GM12873 (cell line): ENCODE data around the gene HSD17B2.

Source experiments
- TF ChIP-seq, protein P1 (sequence below): IDR thresholded peaks from 2 replicates; pipeline ENCODE4 v1.5.1; 2012; ENCODE audit warnings: low read depth, mild to moderate bottlenecking, moderate library complexity, low read length, control low read depth; ENCODE audit not compliant: insufficient read depth; ENCODE audit errors: missing control alignments

HSD17B2 gene

DNA sequence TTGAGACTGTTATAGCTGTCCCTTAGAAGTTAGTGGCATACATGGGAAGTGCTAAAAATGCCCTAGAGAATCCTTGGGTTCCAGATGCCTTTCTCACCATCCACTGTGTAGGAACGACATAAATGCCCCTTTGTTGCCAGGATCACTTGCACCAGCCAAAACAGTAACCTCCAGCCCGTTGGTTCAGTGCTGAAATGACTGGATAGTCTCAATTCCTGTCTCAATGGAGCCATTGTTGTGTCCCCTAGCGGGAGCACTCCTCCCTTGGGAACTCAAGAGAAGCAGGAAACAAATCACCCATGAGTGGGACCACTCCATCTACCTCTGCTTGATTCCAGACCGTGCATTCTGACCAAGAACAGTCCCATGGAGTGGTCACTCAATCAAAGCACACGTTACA is 111.9 kb downstream of the HSD17B2 start:
- TF ChIP-seq, protein P1, sequence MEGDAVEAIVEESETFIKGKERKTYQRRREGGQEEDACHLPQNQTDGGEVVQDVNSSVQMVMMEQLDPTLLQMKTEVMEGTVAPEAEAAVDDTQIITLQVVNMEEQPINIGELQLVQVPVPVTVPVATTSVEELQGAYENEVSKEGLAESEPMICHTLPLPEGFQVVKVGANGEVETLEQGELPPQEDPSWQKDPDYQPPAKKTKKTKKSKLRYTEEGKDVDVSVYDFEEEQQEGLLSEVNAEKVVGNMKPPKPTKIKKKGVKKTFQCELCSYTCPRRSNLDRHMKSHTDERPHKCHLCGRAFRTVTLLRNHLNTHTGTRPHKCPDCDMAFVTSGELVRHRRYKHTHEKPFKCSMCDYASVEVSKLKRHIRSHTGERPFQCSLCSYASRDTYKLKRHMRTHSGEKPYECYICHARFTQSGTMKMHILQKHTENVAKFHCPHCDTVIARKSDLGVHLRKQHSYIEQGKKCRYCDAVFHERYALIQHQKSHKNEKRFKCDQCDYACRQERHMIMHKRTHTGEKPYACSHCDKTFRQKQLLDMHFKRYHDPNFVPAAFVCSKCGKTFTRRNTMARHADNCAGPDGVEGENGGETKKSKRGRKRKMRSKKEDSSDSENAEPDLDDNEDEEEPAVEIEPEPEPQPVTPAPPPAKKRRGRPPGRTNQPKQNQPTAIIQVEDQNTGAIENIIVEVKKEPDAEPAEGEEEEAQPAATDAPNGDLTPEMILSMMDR: no peak

DNA sequence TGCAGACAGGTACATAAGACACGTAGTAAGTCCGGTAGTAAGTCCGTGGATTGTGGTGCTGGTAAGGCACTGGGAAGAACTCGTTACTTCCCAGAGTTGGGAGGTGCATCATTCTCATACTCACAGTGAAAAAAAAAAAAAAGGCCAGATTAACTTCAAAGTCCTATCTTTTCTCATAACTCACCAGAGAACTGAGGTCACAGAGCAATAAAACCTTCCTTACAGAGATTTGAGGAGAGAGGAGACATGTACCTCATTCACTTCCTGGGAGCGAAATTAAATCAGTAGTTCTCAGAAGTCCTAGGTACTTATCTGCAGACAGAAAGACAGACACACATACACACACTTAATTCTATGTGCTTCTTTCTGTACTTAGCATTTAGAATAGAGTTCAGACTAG is 112.5 kb downstream of the HSD17B2 start:
- TF ChIP-seq, protein P1: no peak
